ACC112 (cell line): ENCODE results near the gene SASH1.

Experiments used
- H2AFZ ChIP-seq: fragments of 200-600 bp; sonication (generic); one replicate; pipeline ENCODE4 v1.6.0; 2017; ENCODE audit warnings: antibody characterized with exemption, low read length; ENCODE audit not compliant: unreplicated experiment
- H3K27ac ChIP-seq: fragments of 200-600 bp; sonication (generic); 2 replicates; pipeline ENCODE4 v1.5.1; 2014; ENCODE audit warnings: low read depth, mild to moderate bottlenecking, antibody characterized with exemption, low read length, moderate library complexity
- H3K27me3 ChIP-seq: fragments of 200-600 bp; sonication (generic); 2 replicates; pipeline ENCODE4 v1.6.1; 2014; ENCODE audit warnings: mild to moderate bottlenecking, antibody characterized with exemption, low read length, moderate library complexity, mixed read lengths; ENCODE audit not compliant: insufficient read depth
- H3K36me3 ChIP-seq: fragments of 200-600 bp; sonication (generic); 2 replicates; pipeline ENCODE4 v1.6.1; 2016; ENCODE audit warnings: mild to moderate bottlenecking, antibody characterized with exemption, low read length, moderate library complexity, mixed read lengths; ENCODE audit not compliant: insufficient read depth
- H3K4me1 ChIP-seq: fragments of 200-600 bp; sonication (generic); one replicate; pipeline ENCODE4 v1.6.1; 2016; ENCODE audit warnings: low read length, mixed read lengths; ENCODE audit not compliant: insufficient read depth, unreplicated experiment, control insufficient read depth
- H3K4me3 ChIP-seq: fragments of 200-600 bp; sonication (generic); 2 replicates; pipeline ENCODE4 v1.5.1; 2014; ENCODE audit warnings: mild to moderate bottlenecking, low read depth, low read length
- H3K79me2 ChIP-seq: fragments of 200-600 bp; sonication (generic); one replicate; pipeline ENCODE4 v1.6.0; 2016; ENCODE audit warnings: low read length; ENCODE audit not compliant: control insufficient read depth, unreplicated experiment, insufficient read depth

The SASH1 gene

GRCh38 chr6:148502773-148503135, 160.1 kb downstream of the SASH1 start:
- H3K4me1 ChIP-seq: peaks cover 46% of the 10 kb centered on the region
- peaks cover 4% of the 10 kb centered on the region for H3K79me2 ChIP-seq
- H3K27ac ChIP-seq: peak overlapping the region; percentile 100
- H2AFZ ChIP-seq: no peak overlapping the region
- no peaks in the 10 kb centered on the region for H3K27me3 ChIP-seq
- H3K4me3 ChIP-seq: peak overlapping the region; percentile 20; the same call in 1 of the 2 replicates
- 0 out of 2 replicates have a peak, but pooled peaks cover under 1% of the 10 kb centered on the region for H3K36me3 ChIP-seq

GRCh38 chr6:148503703-148504102, 161.1 kb downstream of the SASH1 start:
- Histone ChIP-seq H3K79me2 (peaks cover 4% of the 10 kb centered on the region), H3K4me3 (no peak overlapping the region), H2AFZ (no peak overlapping the region), H3K27ac (peak overlapping the region; percentile 100), H3K36me3 (no peaks in the 10 kb centered on the region), H3K4me1 (peaks cover 54% of the 10 kb centered on the region), H3K27me3 (no peaks in the 10 kb centered on the region)

GRCh38 chr6:148507774-148508173, 165.1 kb downstream of the SASH1 start:
- Histone ChIP-seq H3K4me1 (peaks cover 30% of the 10 kb centered on the region), H3K79me2 (peaks cover 16% of the 10 kb centered on the region), H3K27me3 (no peaks in the 10 kb centered on the region), H3K27ac (peak overlapping the region; percentile 96), H3K4me3 (peak overlapping the region; percentile 79), H3K36me3 (no peaks in the 10 kb centered on the region), H2AFZ (no peak overlapping the region)

- Histone ChIP-seq H3K4me1 (peaks cover 30% of the 10 kb centered on the region), H2AFZ (peak overlapping the region; percentile 56), H3K36me3 (no peaks in the 10 kb centered on the region), H3K27me3 (no peaks in the 10 kb centered on the region), H3K27ac (peak overlapping the region; percentile 96), H3K4me3 (peak overlapping the region; percentile 79), H3K79me2 (peaks cover 20% of the 10 kb centered on the region)
Measured at GRCh38 chr6:148508401-148509041, 165.9 kb downstream of the SASH1 start.

GRCh38 chr6:148509119-148509799, 166.6 kb downstream of the SASH1 start:
- Histone ChIP-seq H3K36me3 (no peaks in the 10 kb centered on the region), H3K4me3 (peak overlapping the region; percentile 79), H3K79me2 (peaks cover 18% of the 10 kb centered on the region), H3K4me1 (peaks cover 32% of the 10 kb centered on the region), H3K27ac (peak overlapping the region; percentile 96), H2AFZ (no peak overlapping the region), H3K27me3 (no peaks in the 10 kb centered on the region)

- H3K27ac ChIP-seq: peak overlapping the region; percentile 96
- H3K36me3 ChIP-seq: 0 out of 2 replicates have a peak, but pooled peaks cover 6% of the 10 kb centered on the region
- H3K79me2 ChIP-seq: peaks cover 23% of the 10 kb centered on the region
- peaks cover 37% of the 10 kb centered on the region for H3K4me1 ChIP-seq
- H3K27me3 ChIP-seq: no peaks in the 10 kb centered on the region
- no peak overlapping the region for H2AFZ ChIP-seq
- peak overlapping the region; percentile 79 for H3K4me3 ChIP-seq
Measured at GRCh38 chr6:148509800-148510581, 167.4 kb downstream of the SASH1 start.

- H3K36me3 ChIP-seq: peaks cover 21% of the 10 kb centered on the region; the same call in 1 of the 2 replicates
- peaks cover 24% of the 10 kb centered on the region for H3K79me2 ChIP-seq
- peak overlapping the region; percentile 20 for H3K4me3 ChIP-seq
- H3K27me3 ChIP-seq: no peaks in the 10 kb centered on the region
- H3K4me1 ChIP-seq: peaks cover 26% of the 10 kb centered on the region
- peak overlapping the region; percentile 58 for H3K27ac ChIP-seq
- no peak overlapping the region for H2AFZ ChIP-seq
Measured at GRCh38 chr6:148513145-148514071, 170.8 kb downstream of the SASH1 start.

- H2AFZ ChIP-seq: no peak overlapping the region
- peaks cover 24% of the 10 kb centered on the region for H3K4me1 ChIP-seq
- H3K27ac ChIP-seq: peak overlapping the region; percentile 58
- H3K79me2 ChIP-seq: peaks cover 18% of the 10 kb centered on the region
- H3K4me3 ChIP-seq: peak overlapping the region; percentile 20
- peaks cover 23% of the 10 kb centered on the region; the same call in 1 of the 2 replicates for H3K36me3 ChIP-seq
- no peaks in the 10 kb centered on the region for H3K27me3 ChIP-seq
Measured at GRCh38 chr6:148514091-148514845, 171.6 kb downstream of the SASH1 start.

GRCh38 chr6:148516217-148516616, 173.6 kb downstream of the SASH1 start:
- H3K4me3 ChIP-seq: no peak overlapping the region
- no peaks in the 10 kb centered on the region for H3K27me3 ChIP-seq
- peaks cover 36% of the 10 kb centered on the region; the same call in 1 of the 2 replicates for H3K36me3 ChIP-seq
- H3K27ac ChIP-seq: no peak overlapping the region
- H3K79me2 ChIP-seq: peaks cover 15% of the 10 kb centered on the region
- H2AFZ ChIP-seq: no peak overlapping the region
- peaks cover 30% of the 10 kb centered on the region for H3K4me1 ChIP-seq
